Measurements from ENCODE around the gene APP.

APP gene

GRCh38 chr21:26147535-26147934 lies 23.0 kb downstream of the APP start:
- Histone ChIP-seq H3K79me2 (ENCODE audit: low read length) (peaks cover 51% of the 10 kb centered on the region), H3K36me3 (replicated peaks; ENCODE audit: insufficient read depth, low read length) (no peaks in the 10 kb centered on the region), H3K9me2 (replicated peaks; ENCODE audit: insufficient read depth, low read length) (no peaks in the 10 kb centered on the region), H3F3A (ENCODE audit: insufficient read depth, low read length) (no peaks in the 10 kb centered on the region), H3K27me3 (replicated peaks; ENCODE audit: insufficient read depth, low read length) (no peaks in the 10 kb centered on the region), H2AFZ (ENCODE audit: low read length) (no peak overlapping the region), H3K27ac (ENCODE audit: low read length) (no peak overlapping the region), H3K9me3 (replicated peaks; ENCODE audit: insufficient read depth, low read length) (no peaks in the 10 kb centered on the region), H3K4me1 (ENCODE audit: low read length) (no peaks in the 10 kb centered on the region), H3K9ac (ENCODE audit: low read length) (no peak overlapping the region), H4K20me1 (ENCODE audit: insufficient read depth, low read length) (no peaks in the 10 kb centered on the region), H3K4me3 (ENCODE audit: low read length) (no peak overlapping the region), H3K4me2 (ENCODE audit: low read depth, low read length) (no peak overlapping the region)
- no peak for DNase-seq
- TF ChIP-seq EZH2 (optimal IDR thresholded peaks at IDR 0.05; ENCODE audit: low read depth, low read length) (no peak), EZH2phosphoT487 (IDR thresholded peaks at IDR 0.05; ENCODE audit: low read length) (no peak)
- TF ChIP-seq, protein P1, sequence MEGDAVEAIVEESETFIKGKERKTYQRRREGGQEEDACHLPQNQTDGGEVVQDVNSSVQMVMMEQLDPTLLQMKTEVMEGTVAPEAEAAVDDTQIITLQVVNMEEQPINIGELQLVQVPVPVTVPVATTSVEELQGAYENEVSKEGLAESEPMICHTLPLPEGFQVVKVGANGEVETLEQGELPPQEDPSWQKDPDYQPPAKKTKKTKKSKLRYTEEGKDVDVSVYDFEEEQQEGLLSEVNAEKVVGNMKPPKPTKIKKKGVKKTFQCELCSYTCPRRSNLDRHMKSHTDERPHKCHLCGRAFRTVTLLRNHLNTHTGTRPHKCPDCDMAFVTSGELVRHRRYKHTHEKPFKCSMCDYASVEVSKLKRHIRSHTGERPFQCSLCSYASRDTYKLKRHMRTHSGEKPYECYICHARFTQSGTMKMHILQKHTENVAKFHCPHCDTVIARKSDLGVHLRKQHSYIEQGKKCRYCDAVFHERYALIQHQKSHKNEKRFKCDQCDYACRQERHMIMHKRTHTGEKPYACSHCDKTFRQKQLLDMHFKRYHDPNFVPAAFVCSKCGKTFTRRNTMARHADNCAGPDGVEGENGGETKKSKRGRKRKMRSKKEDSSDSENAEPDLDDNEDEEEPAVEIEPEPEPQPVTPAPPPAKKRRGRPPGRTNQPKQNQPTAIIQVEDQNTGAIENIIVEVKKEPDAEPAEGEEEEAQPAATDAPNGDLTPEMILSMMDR (IDR thresholded peaks at IDR 0.05; ENCODE audit: low read length) = no peak

GRCh38 chr21:26146681-26147080 lies 23.9 kb downstream of the APP start:
- no peaks in the 10 kb centered on the region for H3F3A ChIP-seq (ENCODE audit: insufficient read depth, low read length)
- no peaks in the 10 kb centered on the region for H3K9me3 ChIP-seq (replicated peaks; ENCODE audit: insufficient read depth, low read length)
- no peak overlapping the region for H3K4me2 ChIP-seq (ENCODE audit: low read depth, low read length)
- no peak overlapping the region for H3K4me3 ChIP-seq (ENCODE audit: low read length)
- no peaks in the 10 kb centered on the region for H3K9me2 ChIP-seq (replicated peaks; ENCODE audit: insufficient read depth, low read length)
- DNase-seq = no peak
- H4K20me1 ChIP-seq (ENCODE audit: insufficient read depth, low read length) = no peaks in the 10 kb centered on the region
- H3K9ac ChIP-seq (ENCODE audit: low read length) = no peak overlapping the region
- no peaks in the 10 kb centered on the region for H3K4me1 ChIP-seq (ENCODE audit: low read length)
- TF ChIP-seq, protein P1 (IDR thresholded peaks at IDR 0.05; ENCODE audit: low read length) = no peak
- TF ChIP-seq EZH2phosphoT487 (IDR thresholded peaks at IDR 0.05; ENCODE audit: low read length) = no peak
- TF ChIP-seq EZH2 (optimal IDR thresholded peaks at IDR 0.05; ENCODE audit: low read depth, low read length) = no peak
- peaks cover 56% of the 10 kb centered on the region for H3K79me2 ChIP-seq (ENCODE audit: low read length)
- H3K27ac ChIP-seq (ENCODE audit: low read length) = no peak overlapping the region
- H3K27me3 ChIP-seq (replicated peaks; ENCODE audit: insufficient read depth, low read length) = no peaks in the 10 kb centered on the region
- H3K36me3 ChIP-seq (replicated peaks; ENCODE audit: insufficient read depth, low read length) = no peaks in the 10 kb centered on the region
- H2AFZ ChIP-seq (ENCODE audit: low read length) = no peak overlapping the region

- H4K20me1 ChIP-seq (ENCODE audit: insufficient read depth, low read length) = no peaks in the 10 kb centered on the region
- H3K4me2 ChIP-seq (ENCODE audit: low read depth, low read length) = no peak overlapping the region
- H3K9me3 ChIP-seq (replicated peaks; ENCODE audit: insufficient read depth, low read length) = no peaks in the 10 kb centered on the region
- H2AFZ ChIP-seq (ENCODE audit: low read length) = no peak overlapping the region
- H3K79me2 ChIP-seq (ENCODE audit: low read length) = peaks cover 53% of the 10 kb centered on the region
- H3K9me2 ChIP-seq (replicated peaks; ENCODE audit: insufficient read depth, low read length) = no peaks in the 10 kb centered on the region
- no peaks in the 10 kb centered on the region for H3K36me3 ChIP-seq (replicated peaks; ENCODE audit: insufficient read depth, low read length)
- no peak overlapping the region for H3K9ac ChIP-seq (ENCODE audit: low read length)
- H3K4me1 ChIP-seq (ENCODE audit: low read length) = no peaks in the 10 kb centered on the region
- H3K4me3 ChIP-seq (ENCODE audit: low read length) = no peak overlapping the region
- no peaks in the 10 kb centered on the region for H3F3A ChIP-seq (ENCODE audit: insufficient read depth, low read length)
- DNase-seq = no peak
- H3K27me3 ChIP-seq (replicated peaks; ENCODE audit: insufficient read depth, low read length) = no peaks in the 10 kb centered on the region
- TF ChIP-seq EZH2phosphoT487 (IDR thresholded peaks at IDR 0.05; ENCODE audit: low read length) (no peak), EZH2 (optimal IDR thresholded peaks at IDR 0.05; ENCODE audit: low read depth, low read length) (no peak)
- TF ChIP-seq, protein P1 (IDR thresholded peaks at IDR 0.05; ENCODE audit: low read length) = no peak
- H3K27ac ChIP-seq (ENCODE audit: low read length) = no peak overlapping the region
Measured at GRCh38 chr21:26144031-26144430, 26.5 kb downstream of the APP start.
